ENCODE data around the gene SELENON.

Gene SELENON

GRCh38 chr1:25864434-25864833, 64.4 kb downstream of the SELENON start:
- DNase-seq, result no peak

DNA sequence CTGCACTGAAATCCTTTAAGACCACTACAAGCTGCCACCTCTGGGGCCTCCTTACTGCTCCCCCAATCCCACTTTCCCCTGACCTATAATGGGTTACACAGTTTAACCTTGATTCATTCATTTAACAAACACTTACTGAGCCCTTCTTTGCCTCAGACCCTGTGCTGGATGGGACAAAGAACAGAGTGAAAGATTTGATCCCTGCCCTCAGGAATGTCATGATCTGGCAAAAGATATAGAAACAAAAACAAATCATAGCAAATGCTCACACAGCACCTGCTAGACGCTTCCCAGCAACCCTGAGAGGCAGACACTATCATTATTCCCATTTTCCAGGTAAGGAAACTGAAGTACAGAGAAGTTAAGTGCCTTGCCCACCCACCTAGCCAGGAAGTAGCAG, 66.3 kb downstream of the SELENON start:
- DNase-seq, result no peak

DNA sequence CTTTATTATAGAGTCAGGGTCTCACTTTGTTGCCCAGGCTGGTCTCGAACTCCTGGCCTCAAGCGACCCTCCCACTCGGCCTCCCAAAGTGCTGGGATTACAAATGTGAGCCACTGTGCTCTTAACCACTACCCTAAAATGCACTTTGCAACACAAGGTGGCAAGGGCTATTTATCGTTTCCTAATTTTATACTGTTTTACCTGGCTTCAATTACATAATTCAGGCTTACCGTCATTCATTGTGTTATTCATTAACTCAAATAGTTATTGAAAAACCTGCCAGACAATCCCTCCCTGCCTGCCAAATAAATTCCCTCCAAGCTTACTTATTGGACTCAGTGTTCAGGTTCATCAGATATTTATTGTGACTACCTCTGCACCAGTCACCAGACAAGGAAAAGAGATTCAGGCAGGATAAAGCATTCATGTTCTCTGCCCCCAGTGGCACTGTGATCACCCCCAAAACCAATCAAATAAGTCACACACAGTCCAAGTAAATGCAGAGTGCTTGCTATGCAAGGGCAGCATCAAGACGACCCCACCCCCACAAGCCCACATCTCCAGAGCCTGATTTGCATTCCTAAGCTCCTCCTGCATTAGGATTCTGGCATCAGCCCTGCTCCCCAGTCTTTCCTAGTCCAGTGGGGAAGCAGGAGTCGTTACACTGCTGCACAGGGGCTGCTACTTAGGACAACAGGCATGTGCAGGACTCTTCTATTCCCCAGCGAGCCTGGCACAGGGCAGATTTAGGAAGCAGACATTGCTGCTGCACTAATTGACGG, 67.4 kb downstream of the SELENON start:
- DNase-seq, result no peak

All from T1000 (cell line).